GM12878 (cell line): ENCODE data around the gene SOSTDC1. TPM values are rescaled to one million over a fixed set of nuclear protein-coding genes. Genes with fewer than 3 reads are reported as not detected.

Source experiments
- ATAC-seq: fragments of 200-7000 bp; cut with Tn5 transposase; 3 replicates; pipeline ENCODE4 v1.9.1; 2020; ENCODE audit warnings: mild to moderate bottlenecking, moderate library complexity
- Bru-seq: library from RNA; stranded (reverse); fragments of 400-500 nt; gene quantifications from one replicate; lab custom pipeline; 2021; lab: Mats Ljungman, UMichigan
- BruChase-seq, 2 experiments: library from RNA; stranded (reverse); fragments of 400-500 nt; gene quantifications; one replicate each; lab custom pipeline; 2021; lab: Mats Ljungman, UMichigan
- BruUV-seq: library from RNA; stranded (reverse); fragments of 400-500 nt; replicated peaks from 2 replicates; lab custom pipeline; 2021; lab: Mats Ljungman, UMichigan
- CTCF ChIA-PET: fragments of 300-600 bp; sonication (Branson Sonifier 250); formaldehyde crosslinking; extraction: SDS; loops from one replicate; lab custom pipeline; 2021; ENCODE audit warnings: inconsistent platforms; lab: Yijun Ruan, JAX
- POLR2A ChIA-PET: fragments of 350-600 bp; formaldehyde crosslinking; extraction: SDS; loops from one replicate; lab custom pipeline; 2021; ENCODE audit warnings: inconsistent platforms; lab: Charles Lee
- RAD21 ChIA-PET: fragments of 300-600 bp; sonication (Branson Sonifier 250); formaldehyde crosslinking; loops from one replicate; lab custom pipeline; 2023; ENCODE audit warnings: antibody characterized with exemption; ENCODE audit not compliant: unreplicated experiment; lab: Charles Lee
- SMC1A ChIA-PET: fragments of 300-600 bp; sonication (Branson Sonifier 250); formaldehyde crosslinking; loops from one replicate; lab custom pipeline; 2023; ENCODE audit not compliant: unreplicated experiment, uncharacterized antibody; lab: Charles Lee
- DNase-seq: peaks from one replicate; pipeline ENCODE4 v3.0.0-alpha.2; 2011; ENCODE audit warnings: low read depth, low spot score
- FAIRE-seq: peaks from 3 replicates; lab custom pipeline; 2011; peaks lifted over from hg19 to GRCh38; lab: Jason Lieb, UNC
- H2AFZ ChIP-seq: 2 replicates; pipeline ENCODE4 v1.6.0; 2011; ENCODE audit warnings: low read depth, low read length, control low read depth; ENCODE audit not compliant: control insufficient read depth
- H3K27ac ChIP-seq: 2 replicates; pipeline ENCODE4 v1.5.1; 2011; ENCODE audit warnings: control low read depth; ENCODE audit not compliant: control insufficient read depth, insufficient read depth
- H3K27me3 ChIP-seq, 2 experiments: replicated peaks in 1 of 2; 2 replicates each; pipeline versions ENCODE4 v1.6.0 to v1.6.1; 2011; ENCODE audit warnings: low read length in 1 of 2; ENCODE audit not compliant: control insufficient read depth in 2 of 2, insufficient read depth in 2 of 2
- H3K36me3 ChIP-seq, 2 experiments: 2 replicates each; pipeline ENCODE4 v1.5.1; 2011; ENCODE audit warnings: low read length in 1 of 2; ENCODE audit not compliant: control insufficient read depth in 2 of 2, insufficient read depth in 2 of 2
- H3K4me1 ChIP-seq: 2 replicates; pipeline ENCODE4 v1.6.1; 2011; ENCODE audit warnings: mild to moderate bottlenecking, low read length, moderate library complexity, mixed read lengths; ENCODE audit not compliant: control insufficient read depth, insufficient read depth
- H3K4me2 ChIP-seq: 2 replicates; pipeline ENCODE4 v1.6.0; 2011; ENCODE audit warnings: control low read depth; ENCODE audit not compliant: control insufficient read depth, insufficient read depth
- H3K4me3 ChIP-seq: fragments of 200-600 bp; sonication (generic); 2 replicates; pipeline ENCODE4 v1.5.1; 2016
- H3K79me2 ChIP-seq: 2 replicates; pipeline ENCODE4 v1.6.0; 2011; ENCODE audit warnings: low read length; ENCODE audit not compliant: control insufficient read depth, insufficient read depth
- H3K9ac ChIP-seq: 2 replicates; pipeline ENCODE4 v1.8.0; 2011; ENCODE audit warnings: low read length, control low read depth, mixed read lengths; ENCODE audit not compliant: control insufficient read depth, insufficient read depth
- H3K9me3 ChIP-seq: replicated peaks from 3 replicates; pipeline ENCODE4 v1.5.1; 2011; ENCODE audit warnings: mild to moderate bottlenecking, low read length; ENCODE audit not compliant: control insufficient read depth, insufficient read depth
- H4K20me1 ChIP-seq: 2 replicates; pipeline ENCODE4 v1.6.0; 2011; ENCODE audit not compliant: control insufficient read depth, insufficient read depth
- ATF2 ChIP-seq: IDR thresholded peaks from 2 replicates; pipeline ENCODE4 v1.6.1; 2012; ENCODE audit warnings: low read length, inconsistent platforms
- ATF7 ChIP-seq: fragments of 450-650 bp; IDR thresholded peaks from 2 replicates; pipeline ENCODE4 v1.6.1; 2016; ENCODE audit warnings: low read depth, mild to moderate bottlenecking
- BMI1 ChIP-seq: fragments of 450-650 bp; IDR thresholded peaks from 2 replicates; pipeline ENCODE4 v1.6.1; 2016; ENCODE audit warnings: mild to moderate bottlenecking, moderate library complexity, borderline replicate concordance
- CBFB ChIP-seq: IDR thresholded peaks from 2 replicates; pipeline ENCODE4 v1.6.1; 2016; ENCODE audit warnings: antibody characterized with exemption, low read depth
- JUND ChIP-seq: IDR thresholded peaks from 2 replicates; pipeline ENCODE4 v1.6.1; 2012; ENCODE audit warnings: low read depth, mild to moderate bottlenecking, low read length, improper control_type of control experiment, moderate library complexity
- NBN ChIP-seq: fragments of 450-650 bp; IDR thresholded peaks from 2 replicates; pipeline ENCODE4 v1.6.1; 2016
- NFYB ChIP-seq: IDR thresholded peaks from 2 replicates; pipeline ENCODE4 v1.6.1; 2011; ENCODE audit warnings: low read depth, mild to moderate bottlenecking, low read length, improper control_type of control experiment, moderate library complexity; ENCODE audit not compliant: insufficient read depth
- RFX5 ChIP-seq: IDR thresholded peaks from 2 replicates; pipeline ENCODE4 v1.6.1; 2011; ENCODE audit warnings: low read depth, low read length, improper control_type of control experiment
- SMC3 ChIP-seq: IDR thresholded peaks from 2 replicates; pipeline ENCODE4 v1.6.1; 2011; ENCODE audit warnings: low read length, improper control_type of control experiment, borderline replicate concordance
- SRF ChIP-seq, 2 experiments: IDR thresholded peaks; 2 replicates each; pipeline ENCODE4 v1.6.1; 2011; ENCODE audit warnings: low read depth in 2 of 2, low read length in 2 of 2, mild to moderate bottlenecking in 1 of 2, moderate library complexity in 1 of 2
- SUPT20H ChIP-seq: IDR thresholded peaks from 2 replicates; pipeline ENCODE4 v1.6.1; 2011; ENCODE audit warnings: low read depth, mild to moderate bottlenecking, low read length, moderate library complexity, borderline replicate concordance; ENCODE audit not compliant: control insufficient read depth
- TBL1XR1 ChIP-seq: IDR thresholded peaks from 2 replicates; pipeline ENCODE4 v1.6.1; 2012; ENCODE audit warnings: low read depth, low read length, improper control_type of control experiment
- YY1 ChIP-seq: IDR thresholded peaks from 2 replicates; pipeline ENCODE4 v1.6.1; 2011; ENCODE audit warnings: low read depth, mild to moderate bottlenecking, low read length
- ZNF207 ChIP-seq: fragments of 450-650 bp; IDR thresholded peaks from 2 replicates; pipeline ENCODE4 v1.6.1; 2014; ENCODE audit warnings: antibody characterized with exemption, mild to moderate bottlenecking, borderline replicate concordance
- WGBS: methylation state at CpG from one replicate; pipeline ENCODE4 v1.1.6; 2016; ENCODE audit warnings: low lambda C conversion rate; ENCODE audit not compliant: insufficient replicate concordance, insufficient coverage; ENCODE audit errors: missing lambda C conversion rate; 5-methylcytosine and 5-hydroxymethylcytosine counted together
- in situ Hi-C: fragments of 300-500 bp; cut with MboI; formaldehyde crosslinking; loops from 9 replicates; pipeline ENCODE4 v1.14.3; 2018; ENCODE audit warnings: mixed read lengths
- intact Hi-C: fragments of 100-400 bp; cut with micrococcal nuclease; formaldehyde crosslinking; loops from one replicate; pipeline ENCODE4 v1.14.2; 2022; ENCODE audit not compliant: unreplicated experiment
- long read RNA-seq, 2 experiments: library from polyadenylated mRNA; unstranded; transcript quantifications; one replicate each; pipeline ENCODE4 v2.0.0, GENCODE V29; 2019 to 2020
- polyA minus RNA-seq, 3 experiments: library from RNA; depleted of rRNA, polyadenylated mRNA; stranded (reverse); fragments of >200 nt; gene quantifications; 2 replicates each; pipeline ENCODE4 v1.2.3, GENCODE V29; 2011
- polyA plus RNA-seq, 11 experiments: library from polyadenylated mRNA; depleted of rRNA in 4 of 11; unstranded in 6 of 11; stranded (reverse) in 5 of 11; fragments of >200 nt; fragmentation: Nextera tagmentation in 4 of 11; fragmentation: Illumina TruSeq in 1 of 11; extraction: Ambion mirVana in 4 of 11; extraction: Trizol in 1 of 11; gene quantifications; 1 replicate in 1 of 11; 2 replicates in 10 of 11; pipeline versions ENCODE4 v1.2.1 to v1.2.3, GENCODE V29; 2011 to 2016; ENCODE audit warnings: inconsistent platforms in 2 of 11, missing spikeins in 2 of 11, low read depth in 1 of 11
- total RNA-seq, 4 experiments: library from RNA; depleted of rRNA in 3 of 4; stranded (reverse); fragments of >200 nt in 3 of 4; fragmentation: Illumina TruSeq in 1 of 4; extraction: Trizol in 1 of 4; gene quantifications; 2 replicates each; pipeline versions ENCODE4 v1.2.1 to v1.2.3, GENCODE V29; 2013 to 2021
- TF ChIP-seq, protein P1 (sequence below): fragments of 450-650 bp; IDR thresholded peaks from 2 replicates; pipeline ENCODE4 v1.6.1; 2017; ENCODE audit warnings: mild to moderate bottlenecking

Gene SOSTDC1
- not detected in 2 replicates for total RNA-seq (2013; cell fraction: nucleolus; rRNA removed)
- total RNA-seq (2014; rRNA removed) (not detected in 2 replicates), total RNA-seq (2014; rRNA removed; fragmentation: Illumina TruSeq; extraction: Trizol) (not detected in 2 replicates), total RNA-seq (2021) (not detected in 2 replicates), polyA plus RNA-seq (2011; rRNA removed) (not detected in 2 replicates), polyA plus RNA-seq (2014; fragmentation: Illumina TruSeq; extraction: Trizol) (not detected in 2 replicates), polyA plus RNA-seq (2014; fragmentation: Nextera tagmentation; extraction: Ambion mirVana) (not detected), polyA plus RNA-seq (2014; rRNA removed) (0.06 TPM in 1 of 2 replicates, not detected in the other), polyA plus RNA-seq (2016; fragmentation: Nextera tagmentation; extraction: Ambion mirVana) (not detected), polyA minus RNA-seq (2011; rRNA and poly(A)+ RNA removed) (not detected in 2 replicates), Bru-seq, nascent RNA (not detected), BruChase-seq, experiment 1, labeled RNA remaining after a 6-hour chase (not detected), BruChase-seq, experiment 2, labeled RNA remaining after a 2-hour chase (not detected)
- polyA plus RNA-seq (2011; ENCODE audit: low read depth), result not detected
- polyA plus RNA-seq (2011; cell fraction: cytosol; rRNA removed), result not detected in 2 replicates
- not detected in 2 replicates for polyA plus RNA-seq (2011; cell fraction: nucleus; rRNA removed)
- not detected in 2 replicates for polyA plus RNA-seq (2012)
- polyA minus RNA-seq (2011; cell fraction: cytosol; rRNA and poly(A)+ RNA removed), result not detected in 2 replicates
- not detected in 2 replicates for polyA minus RNA-seq (2011; cell fraction: nucleus; rRNA and poly(A)+ RNA removed)
- long read RNA-seq, experiment 1, result 0 reads
- long read RNA-seq, experiment 2, result 0 reads

GRCh38 chr7:16465469-16466361 lies at the start of gene SOSTDC1:
Gene SOSTDC1 (minus strand): TSS chr7:16465738. CDS start chr7:16465668, 70 bp downstream.
- DNase-seq, result no peak
- POLR2A ChIA-PET, result no interaction called here
- BruUV-seq, result no TSS peak
- no peaks in the 10 kb centered on the region for H3K9me3 ChIP-seq
- 20% methylated on average over 10 of the region's 10 CpGs for WGBS
- FAIRE-seq, result no peak
- intact Hi-C loops, result no loop called here
- H3K9ac ChIP-seq, result no peak within 1 kb of the TSS
- no peak for ATAC-seq
- no peaks in the 10 kb centered on the region for H3K36me3 ChIP-seq
- H3K27ac ChIP-seq, result no peak within 1 kb of the TSS
- H3K4me3 ChIP-seq, result no peak within 1 kb of the TSS
- SMC1A ChIA-PET, result no interaction called here
- H3K79me2 ChIP-seq, result no peaks in the 10 kb centered on the region
- TF ChIP-seq RFX5, result no peak
- no peak for TF ChIP-seq NBN
- TF ChIP-seq CBFB, result no peak
- TF ChIP-seq YY1, result no peak
- no peak for TF ChIP-seq TBL1XR1
- TF ChIP-seq ATF7, result no peak
- TF ChIP-seq BMI1, result no peak
- no peak for TF ChIP-seq ZNF207
- TF ChIP-seq, protein P1, sequence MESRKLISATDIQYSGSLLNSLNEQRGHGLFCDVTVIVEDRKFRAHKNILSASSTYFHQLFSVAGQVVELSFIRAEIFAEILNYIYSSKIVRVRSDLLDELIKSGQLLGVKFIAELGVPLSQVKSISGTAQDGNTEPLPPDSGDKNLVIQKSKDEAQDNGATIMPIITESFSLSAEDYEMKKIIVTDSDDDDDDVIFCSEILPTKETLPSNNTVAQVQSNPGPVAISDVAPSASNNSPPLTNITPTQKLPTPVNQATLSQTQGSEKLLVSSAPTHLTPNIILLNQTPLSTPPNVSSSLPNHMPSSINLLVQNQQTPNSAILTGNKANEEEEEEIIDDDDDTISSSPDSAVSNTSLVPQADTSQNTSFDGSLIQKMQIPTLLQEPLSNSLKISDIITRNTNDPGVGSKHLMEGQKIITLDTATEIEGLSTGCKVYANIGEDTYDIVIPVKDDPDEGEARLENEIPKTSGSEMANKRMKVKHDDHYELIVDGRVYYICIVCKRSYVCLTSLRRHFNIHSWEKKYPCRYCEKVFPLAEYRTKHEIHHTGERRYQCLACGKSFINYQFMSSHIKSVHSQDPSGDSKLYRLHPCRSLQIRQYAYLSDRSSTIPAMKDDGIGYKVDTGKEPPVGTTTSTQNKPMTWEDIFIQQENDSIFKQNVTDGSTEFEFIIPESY, result no peak
- TF ChIP-seq ATF2, result no peak
- TF ChIP-seq SRF (IDR thresholded peaks at IDR 0.05; ENCODE audit: low read depth in 2 of 2, low read length in 2 of 2), result no peak
- TF ChIP-seq SMC3, result no peak
- no peak for TF ChIP-seq NFYB
- TF ChIP-seq JUND, result no peak
- TF ChIP-seq SUPT20H, result no peak
- H3K27me3 ChIP-seq, result no peaks in the 10 kb centered on the region
- no peaks in the 10 kb centered on the region for H4K20me1 ChIP-seq
- no peak within 1 kb of the TSS for H2AFZ ChIP-seq
- CTCF ChIA-PET, result interaction anchor here (1.0 kb wide), 2 partner anchors 10 to 13 kb away, joined by 3 to 4 read pairs; no protein-coding TSS in a partner anchor
- no peak within 1 kb of the TSS for H3K4me2 ChIP-seq
- RAD21 ChIA-PET, result no interaction called here
- in situ Hi-C loops, result no loop called here
- no peaks in the 10 kb centered on the region for H3K4me1 ChIP-seq
